ENCODE results near the gene MACROD2.
"Not testable (repeated sequence)": the region's sequence is repeated elsewhere in the genome, so short reads cannot be mapped to it uniquely, and the experiment has no call there.

MACROD2 gene

DNA sequence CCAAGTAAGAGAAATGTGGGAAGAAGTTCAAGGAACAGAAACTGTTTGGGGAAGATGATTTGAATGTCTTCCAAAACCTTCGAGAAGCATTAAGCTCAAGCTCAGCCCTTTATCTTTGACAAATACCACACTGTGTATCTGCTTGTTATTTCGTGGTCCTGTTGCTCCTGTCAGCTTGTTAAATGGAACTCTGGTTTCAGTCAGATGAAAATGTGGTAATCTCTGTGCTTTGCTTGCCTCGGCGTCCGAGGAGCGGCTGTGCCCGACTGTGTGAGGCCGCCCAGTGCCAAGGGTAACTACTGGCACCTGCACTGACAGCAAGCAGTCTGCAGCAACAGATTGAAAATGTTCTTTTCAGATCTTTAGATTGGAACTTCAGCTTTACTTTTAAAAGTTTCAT, 920.0 kb downstream of the MACROD2 start:
- no peak for DNase-seq (ENCODE audit: low read depth)

DNA sequence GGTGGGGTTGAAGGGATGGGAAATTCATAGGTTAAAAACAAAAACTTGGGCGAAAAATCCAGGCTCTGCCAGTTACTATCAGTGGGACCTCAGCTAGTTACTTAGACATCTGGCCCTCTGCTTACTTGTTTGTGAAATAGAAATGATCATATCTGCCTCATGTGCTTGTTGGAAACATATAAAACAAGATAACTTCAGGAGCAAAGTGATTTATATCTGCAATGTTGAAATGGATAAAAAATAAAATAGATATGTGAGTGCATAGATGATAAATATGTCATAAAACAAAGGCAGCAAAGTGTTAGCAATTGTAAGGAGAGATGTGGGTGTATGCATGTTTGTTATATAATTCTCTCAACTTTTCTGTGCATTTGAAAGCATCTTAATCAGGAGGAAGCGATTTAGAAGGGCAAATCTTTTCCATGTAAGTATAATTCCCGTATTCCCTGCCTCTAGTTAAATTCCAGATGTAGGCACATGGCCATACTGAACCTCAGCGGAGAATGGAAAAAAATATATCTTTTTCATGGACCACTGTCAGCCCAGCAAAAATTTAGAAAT, 921.1 kb downstream of the MACROD2 start:
- no peak for DNase-seq (ENCODE audit: low read depth)

DNA sequence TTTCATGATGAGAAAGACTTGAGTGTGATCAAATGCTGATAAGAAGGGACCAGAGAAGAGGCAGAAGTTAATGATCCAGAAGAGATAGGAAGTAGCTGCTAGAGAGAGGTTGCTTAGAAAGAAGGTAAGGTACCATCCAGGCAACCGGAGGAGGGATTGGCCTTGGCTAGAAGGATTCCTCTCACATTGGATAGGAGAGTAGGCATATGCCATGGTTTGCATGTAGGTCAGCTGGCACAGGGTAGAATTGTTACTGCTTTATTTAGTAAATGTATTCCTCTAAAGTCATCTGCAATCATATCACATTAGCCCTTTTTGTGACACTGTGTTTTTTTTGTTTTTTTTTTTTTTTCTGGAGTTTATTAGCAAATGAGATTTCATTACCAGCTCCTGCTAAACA, 923.0 kb downstream of the MACROD2 start:
- DNase-seq (ENCODE audit: low read depth): no peak

DNA sequence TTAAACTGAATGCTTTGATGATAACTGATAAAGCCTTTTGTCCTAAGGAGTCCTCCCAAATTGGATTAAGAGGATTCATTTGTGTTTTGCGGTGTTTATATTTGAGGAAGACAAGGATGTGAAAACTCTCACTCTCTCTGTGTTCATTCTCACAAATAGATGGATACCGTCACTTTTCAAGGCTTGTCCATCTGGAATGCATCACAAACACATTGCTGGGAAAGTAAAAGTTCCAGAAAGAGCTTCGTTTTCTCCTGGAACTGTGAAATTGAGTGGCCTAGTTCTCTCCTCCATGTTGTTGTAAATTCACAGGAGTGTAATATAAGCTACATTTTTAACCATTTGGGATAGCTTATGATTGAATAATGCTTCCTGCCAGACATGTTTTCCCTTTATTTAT, 923.7 kb downstream of the MACROD2 start:
- DNase-seq (ENCODE audit: low read depth): no peak

DNA sequence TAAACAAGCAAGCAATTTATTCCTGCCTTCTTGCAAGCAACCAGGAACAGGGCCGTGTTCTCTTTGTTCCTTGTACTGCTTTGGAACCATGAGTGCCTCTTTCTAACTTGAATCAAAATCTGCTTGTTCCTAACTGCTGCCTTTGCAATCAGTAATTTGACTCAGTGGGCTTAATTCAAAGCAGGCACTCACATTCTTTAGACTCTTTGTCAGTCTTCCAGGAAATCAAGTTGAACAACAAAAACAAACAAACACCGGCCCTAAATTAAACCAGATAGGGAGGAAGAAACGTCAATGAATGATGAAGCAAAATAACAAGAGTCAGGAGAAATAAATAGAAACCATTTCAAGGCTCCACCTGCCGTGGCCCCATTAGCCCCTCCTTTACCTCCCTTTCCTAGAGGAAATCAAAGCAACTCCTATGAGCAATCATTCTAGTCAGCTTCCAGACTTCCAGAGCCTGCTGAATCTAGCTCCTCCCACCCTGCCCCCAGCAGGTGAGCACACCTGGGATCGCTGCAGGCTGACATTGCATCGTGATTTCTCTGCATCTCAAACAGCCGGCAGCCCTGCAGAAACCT, 924.3 kb downstream of the MACROD2 start:
- DNase-seq (ENCODE audit: low read depth): no peak

DNA sequence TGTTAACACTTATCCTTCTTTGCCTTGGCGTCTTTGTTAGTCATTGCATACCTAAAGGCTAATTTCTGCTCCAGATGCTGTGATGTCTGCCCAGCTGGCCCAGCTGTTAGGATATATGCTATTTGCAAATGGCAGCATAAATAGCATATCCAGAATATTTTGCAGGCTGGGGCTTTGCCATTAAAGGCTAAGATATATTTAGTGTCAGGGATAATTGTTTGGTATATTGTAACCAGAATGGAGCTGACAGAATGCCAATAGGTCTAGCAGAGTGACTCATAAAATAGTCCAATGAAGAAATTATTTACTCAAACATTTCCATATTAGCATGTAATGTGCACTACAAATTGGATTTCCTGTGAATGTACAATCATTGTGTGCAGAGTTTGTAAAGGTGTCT, 926.2 kb downstream of the MACROD2 start:
- DNase-seq (ENCODE audit: low read depth): no peak

DNA sequence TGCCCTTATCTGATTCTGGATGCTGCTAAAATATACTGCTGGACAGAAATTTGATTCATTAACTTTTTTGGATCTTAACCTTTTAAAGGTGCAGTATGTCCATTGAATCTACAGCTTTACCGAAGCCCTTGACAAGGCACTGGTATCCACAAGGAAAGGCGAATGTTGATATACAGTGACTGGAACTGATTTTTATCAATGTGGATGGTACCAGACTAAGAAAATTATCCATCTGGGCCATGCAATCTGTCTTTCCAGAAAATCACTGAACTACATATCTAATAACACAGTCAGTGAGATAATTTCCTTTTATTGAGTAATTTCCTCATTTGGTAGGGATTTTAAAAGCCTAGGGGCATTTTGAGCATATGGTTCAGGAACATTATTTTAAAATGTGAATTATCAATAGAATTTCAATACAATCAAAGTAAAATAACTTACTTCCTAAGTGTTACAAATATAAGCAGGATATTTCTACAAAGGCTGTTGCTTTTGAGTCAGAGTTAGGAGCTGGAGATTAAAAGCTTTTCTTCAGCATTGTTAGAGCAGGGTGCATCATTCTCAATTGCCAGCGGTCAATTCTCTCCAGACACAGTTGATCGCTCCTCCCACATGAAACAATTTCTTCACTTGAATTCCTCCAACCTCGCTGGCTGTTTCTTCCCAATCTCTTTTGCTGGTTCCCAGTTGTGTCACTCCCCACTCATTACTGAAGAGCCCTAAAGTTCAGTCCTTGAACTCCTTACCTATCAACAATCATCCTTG, 927.4 kb downstream of the MACROD2 start:
- no peak for DNase-seq (ENCODE audit: low read depth)

DNA sequence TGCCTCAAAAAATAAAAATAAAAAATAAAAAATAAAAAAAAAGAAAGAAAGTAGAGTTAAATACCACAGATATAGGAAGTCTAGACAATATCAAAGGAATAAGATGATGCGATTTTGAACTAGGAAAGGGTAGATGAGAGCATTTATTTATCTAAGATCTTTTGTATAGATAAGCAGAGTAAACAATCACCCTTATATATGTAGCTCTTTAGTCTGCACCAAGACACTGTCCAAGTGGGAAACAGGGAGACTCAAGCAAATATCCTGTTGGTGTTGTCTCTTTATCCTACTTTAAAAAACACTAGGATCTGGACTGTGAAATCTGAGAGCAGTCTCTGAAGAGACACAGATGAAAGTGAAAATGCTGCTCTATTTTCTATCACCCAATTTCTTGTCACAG, 929.1 kb downstream of the MACROD2 start:
- DNase-seq (ENCODE audit: low read depth): no peak

DNA sequence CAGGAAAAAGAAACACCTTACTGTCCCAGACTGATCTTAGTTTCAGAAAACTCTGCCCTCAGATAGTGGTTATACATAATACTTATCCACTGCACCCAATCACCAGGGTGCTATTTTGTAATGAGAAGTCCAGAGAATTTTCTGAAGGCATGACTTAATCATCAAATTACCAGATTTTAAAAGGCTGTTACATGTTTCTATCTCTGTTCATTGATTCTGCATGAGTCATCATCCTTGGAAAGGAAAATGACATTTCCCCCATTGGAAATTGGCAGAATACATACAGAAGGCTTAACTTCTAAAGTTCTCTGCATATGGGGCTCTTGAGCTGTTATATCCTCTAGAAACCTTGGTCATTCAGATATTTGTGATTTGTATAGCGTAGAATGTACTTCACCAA, 930.0 kb downstream of the MACROD2 start:
- no peak for DNase-seq (ENCODE audit: low read depth)

DNA sequence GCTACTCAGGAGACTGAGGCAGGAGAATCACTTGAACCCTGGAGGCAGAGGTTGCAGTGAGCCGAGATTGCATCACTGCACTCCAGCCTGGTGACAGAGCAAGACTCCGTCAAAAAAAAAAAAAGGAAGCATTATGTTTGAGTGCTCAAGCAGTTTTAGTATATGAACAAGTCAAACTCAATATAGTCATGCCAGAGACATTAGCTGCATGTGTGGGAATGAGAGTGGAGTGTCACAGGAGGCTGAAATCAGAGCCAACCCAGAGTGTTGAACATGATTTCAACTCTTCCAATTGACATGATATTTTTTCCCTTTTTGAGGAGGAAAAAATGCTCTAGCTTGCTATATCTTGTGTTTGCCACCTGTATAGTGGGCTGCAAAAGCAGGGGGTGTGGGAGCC, 931.1 kb downstream of the MACROD2 start:
- DNase-seq (ENCODE audit: low read depth): not testable (repeated sequence)

DNA sequence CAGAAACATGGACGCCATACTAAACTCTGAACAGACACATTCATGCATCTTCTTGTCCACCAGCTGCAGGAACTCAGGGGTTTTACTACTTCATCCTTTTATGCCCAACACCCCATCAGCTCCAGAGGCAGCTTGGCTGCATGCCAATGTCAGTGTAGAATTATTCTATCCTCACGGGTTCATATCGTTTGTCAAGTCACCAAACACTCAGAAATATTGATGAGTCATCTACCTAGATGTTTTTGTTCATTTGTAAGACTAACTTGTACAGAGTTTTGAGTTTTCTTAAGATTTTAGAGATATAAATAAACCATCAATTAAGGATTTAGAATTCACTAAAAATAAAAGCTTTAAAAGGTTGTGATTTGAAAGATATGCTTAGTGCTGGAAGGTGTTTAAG, 932.8 kb downstream of the MACROD2 start:
- DNase-seq (ENCODE audit: low read depth): no peak

DNA sequence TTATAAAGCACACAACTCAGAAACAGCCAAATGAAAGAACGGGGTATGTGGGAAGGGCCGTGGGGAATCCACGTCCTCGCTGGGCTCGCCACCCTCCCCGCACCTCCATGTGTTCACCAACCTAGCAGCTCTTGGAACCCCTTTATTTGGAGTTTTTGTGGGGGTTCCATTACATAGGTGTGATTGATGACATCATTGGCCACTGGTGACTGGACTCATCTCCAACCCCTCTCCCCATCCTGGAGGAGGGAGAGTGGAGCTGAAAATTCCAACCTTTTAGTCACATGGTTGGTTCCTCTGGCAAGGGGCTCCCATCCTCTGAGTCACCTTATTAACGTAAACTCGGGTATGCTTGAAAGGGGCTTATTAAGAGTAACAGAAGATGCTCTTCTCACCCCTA, 934.1 kb downstream of the MACROD2 start:
- DNase-seq (ENCODE audit: low read depth): no peak

DNA sequence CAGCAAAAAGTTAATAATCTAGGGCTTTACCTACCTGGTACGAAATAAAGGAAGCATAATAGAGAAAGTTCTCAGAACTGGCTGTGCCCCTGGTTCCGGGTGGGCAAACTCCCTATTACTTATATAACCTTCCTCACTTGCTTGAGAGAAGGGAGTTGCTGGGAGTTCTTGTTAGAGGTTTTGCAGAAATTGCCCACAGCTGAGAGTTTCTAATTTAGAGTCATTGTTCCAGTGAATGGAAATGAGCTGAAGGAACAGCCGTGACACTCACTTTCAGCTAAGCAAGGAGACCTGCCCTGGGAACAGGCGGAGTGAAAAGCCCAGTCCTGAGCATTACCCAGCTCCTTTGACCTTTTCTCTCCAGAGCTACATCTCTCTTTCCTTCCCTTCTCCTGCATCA, 936.7 kb downstream of the MACROD2 start:
- no peak for DNase-seq (ENCODE audit: low read depth)

DNA sequence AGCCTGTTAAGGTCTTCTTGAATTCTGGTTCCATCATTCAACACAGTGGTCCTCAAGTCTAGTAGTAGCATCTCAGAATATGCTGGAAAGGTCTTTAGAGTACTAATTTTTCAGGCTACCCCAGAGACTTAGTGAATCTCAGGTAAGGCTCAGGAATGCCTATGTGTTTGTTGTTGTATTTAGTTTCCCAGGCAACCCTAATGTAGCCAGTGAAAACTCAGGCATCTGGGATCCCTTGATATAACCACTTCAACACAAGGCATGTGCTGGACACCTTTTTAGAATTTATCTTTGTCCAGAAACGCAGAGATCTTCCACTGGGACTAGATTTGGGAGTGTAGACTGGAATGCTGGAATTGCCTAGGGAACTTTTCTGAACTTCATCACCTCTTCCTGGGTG, 940.0 kb downstream of the MACROD2 start:
- DNase-seq (ENCODE audit: low read depth): no peak

DNA sequence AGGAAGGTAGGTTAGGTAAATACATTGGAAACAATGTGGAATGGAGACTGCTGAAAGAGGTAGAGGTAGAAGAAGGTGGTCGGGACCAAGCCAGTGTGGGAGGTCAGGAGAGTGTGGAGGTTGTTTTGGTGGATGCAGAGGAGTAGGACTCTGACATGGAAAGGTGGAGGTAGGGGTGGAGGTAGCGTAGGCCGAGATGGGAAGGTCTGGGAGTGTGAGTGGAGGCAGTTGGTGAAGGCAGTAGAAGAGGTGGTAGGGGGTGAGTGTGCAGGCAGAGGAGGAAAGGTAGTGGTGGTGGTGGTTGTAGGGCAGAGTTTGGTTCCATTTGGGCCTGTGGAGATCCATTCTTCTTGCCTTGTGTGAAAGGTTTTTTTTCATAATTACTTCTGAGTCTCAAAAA, 941.7 kb downstream of the MACROD2 start:
- no peak for DNase-seq (ENCODE audit: low read depth)

DNA sequence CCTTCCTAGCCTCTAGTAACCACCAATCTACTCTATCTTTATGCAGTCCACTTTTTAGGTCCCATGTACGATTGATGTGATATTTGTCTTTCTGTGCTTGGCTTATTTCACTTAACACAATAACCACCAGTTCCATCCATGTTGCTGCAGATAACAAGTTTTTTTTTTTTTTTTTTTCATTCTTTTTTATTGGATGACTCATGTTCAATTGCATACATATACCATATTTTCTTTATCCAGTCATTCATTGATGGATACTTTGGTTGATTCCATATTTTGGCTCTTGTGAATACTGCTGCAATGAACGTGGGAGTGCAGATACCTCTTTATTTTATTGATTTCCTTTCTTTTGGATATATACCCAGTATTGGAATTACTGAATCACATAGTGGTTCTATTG, 942.5 kb downstream of the MACROD2 start:
- no peak for DNase-seq (ENCODE audit: low read depth)

DNA sequence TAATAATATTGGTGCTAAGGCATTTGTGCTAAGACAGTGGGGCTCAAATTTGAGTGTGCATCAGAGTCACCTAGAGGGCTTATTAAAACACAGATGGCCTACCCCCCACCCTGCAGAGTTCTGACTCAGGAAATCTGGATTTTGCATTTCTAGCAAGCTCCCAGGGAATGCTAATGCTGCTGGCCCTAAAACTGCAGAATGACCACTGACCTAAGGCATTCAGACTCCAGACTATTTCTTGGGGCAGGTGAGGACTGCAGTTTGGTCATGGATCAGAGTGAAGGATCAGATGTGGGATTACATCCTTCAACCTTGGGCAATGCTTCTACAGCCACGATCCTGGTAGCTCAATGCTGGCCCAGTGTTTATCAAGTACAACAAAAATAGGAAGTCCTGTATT, 952.2 kb downstream of the MACROD2 start:
- DNase-seq (ENCODE audit: low read depth): no peak

DNA sequence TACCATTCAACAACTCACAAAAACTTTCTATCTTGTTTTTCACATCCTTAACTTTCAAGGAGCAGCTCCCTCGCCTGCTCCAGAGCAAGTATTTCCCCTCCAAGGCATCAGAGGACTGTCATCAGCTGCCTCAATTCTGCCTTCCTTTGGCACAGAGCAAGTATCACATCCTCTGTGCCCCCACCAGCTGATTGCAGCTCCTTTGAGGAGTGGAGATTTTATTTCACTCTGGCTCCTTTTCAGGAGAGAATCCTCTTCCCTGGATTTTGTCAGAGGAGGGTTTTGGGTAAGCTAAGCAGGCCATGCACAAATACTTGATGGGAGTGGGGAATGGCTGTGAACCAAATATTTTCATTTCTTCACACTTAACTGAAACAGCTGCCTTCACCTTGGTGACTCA, 952.6 kb downstream of the MACROD2 start:
- no peak for DNase-seq (ENCODE audit: low read depth)

DNA sequence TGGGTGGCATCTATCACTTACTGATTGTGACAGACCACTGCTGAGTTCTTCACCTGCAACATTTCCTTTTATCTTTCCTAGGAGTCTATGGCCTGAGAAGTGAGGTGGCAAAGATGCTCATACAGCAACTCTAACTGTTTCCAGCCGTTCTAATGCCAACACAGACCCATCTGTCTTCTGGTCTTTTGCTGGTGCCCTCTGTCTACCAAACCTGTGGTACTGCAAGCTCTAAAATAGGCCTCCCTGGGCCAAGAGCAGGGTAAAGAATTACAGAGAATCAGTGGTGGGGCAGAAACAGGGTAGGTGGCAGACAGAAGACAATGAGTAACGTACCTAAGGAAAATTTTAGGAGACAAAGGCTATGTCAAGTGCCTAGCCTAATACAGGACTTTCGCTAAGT, 953.1 kb downstream of the MACROD2 start:
- DNase-seq (ENCODE audit: low read depth): no peak

DNA sequence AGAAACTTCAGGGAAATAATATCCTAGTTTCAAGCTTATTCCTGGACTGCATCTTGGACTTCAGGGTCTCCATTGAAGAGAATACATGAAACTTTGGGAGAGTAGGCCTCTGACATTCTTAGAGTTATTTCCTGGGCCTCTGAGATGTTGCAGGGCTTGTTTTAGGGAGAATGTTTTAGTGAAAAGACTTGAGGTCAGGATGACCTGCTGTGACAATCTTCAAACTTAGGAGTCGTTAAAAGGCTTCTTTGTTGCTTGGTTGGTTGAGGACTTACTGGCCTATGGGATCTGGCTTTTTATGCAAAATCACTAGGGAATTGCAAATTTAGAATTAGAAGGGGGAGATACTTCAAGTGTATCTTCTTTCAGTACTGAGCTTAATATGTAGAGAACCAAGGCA, 955.3 kb downstream of the MACROD2 start:
- no peak for DNase-seq (ENCODE audit: low read depth)

DNA sequence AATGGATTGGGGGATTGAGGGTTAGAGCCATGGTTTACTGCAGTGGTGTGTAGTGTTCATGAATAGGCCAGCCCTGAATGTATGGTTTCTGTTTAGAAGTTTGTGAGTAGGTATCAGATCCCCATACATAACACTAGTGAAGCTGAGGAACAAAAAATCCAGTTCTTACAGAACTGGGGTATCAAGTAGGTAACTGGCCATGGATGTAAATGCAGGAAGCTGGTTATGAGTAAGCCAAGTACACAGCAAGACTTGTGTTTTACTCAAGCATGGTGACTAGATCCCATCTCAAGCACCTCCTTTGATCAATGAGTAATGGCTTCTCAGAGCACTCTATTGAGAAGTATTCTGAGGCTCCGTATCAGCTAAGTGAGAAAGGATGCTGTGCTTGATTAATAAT, 955.8 kb downstream of the MACROD2 start:
- no peak for DNase-seq (ENCODE audit: low read depth)

DNA sequence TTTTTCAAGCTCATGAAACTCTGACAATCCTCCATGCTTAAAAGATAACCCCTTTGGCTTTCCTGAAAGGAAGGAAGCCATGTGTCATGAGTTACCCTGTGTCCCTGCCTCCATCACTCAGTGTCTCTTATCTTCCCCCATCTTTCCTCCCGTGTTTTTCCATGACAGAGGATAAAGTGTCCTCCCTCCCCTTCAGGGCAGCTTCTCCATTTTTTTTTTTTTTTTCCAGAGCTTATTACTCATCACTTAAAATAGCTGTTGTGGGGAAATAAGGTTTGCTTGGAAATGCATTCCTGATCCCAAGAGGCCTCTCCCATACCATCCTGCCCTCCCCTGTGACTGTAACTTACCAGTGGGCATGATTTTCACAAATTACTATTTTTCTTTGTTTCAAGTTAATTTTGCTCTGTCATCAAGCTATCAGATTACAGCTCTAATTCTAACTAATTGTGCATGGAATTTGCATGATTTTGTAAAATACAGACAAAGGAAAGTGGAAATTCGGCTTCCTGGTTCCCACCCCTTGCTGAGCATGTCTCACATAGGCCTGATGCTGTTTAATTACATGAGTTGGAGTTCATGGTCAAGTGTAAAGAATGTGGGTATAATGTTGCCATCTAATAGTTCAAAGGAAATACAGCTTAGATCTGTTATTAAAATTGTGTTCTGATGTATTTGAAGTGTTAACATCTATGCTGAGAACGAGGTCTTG, 956.5 kb downstream of the MACROD2 start:
- no peak for DNase-seq (ENCODE audit: low read depth)

DNA sequence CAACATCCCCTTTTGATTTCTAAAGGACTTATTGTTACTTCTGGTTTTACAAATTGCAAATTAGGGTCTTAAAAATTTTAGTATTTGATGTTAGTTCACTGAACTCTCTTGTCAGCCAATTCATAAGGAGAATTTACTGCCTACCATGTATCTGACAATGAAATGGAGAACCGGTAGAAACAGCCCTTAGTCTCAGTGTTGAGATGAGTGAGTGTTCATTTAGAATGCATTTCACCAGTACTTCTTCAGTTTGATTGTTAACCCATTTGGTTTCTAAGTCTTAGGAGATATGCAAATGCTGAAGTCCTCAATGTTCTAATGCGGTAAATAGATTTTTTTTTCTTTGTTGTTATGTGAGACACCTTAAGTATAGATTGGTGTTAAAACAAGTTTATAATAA, 958.4 kb downstream of the MACROD2 start:
- DNase-seq (ENCODE audit: low read depth): no peak

Measured in stimulated activated CD8-positive, alpha-beta memory T cell treated with anti-CD3 and anti-CD28 coated beads, Interleukin-12 subunit alpha, Interleukin-12 subunit beta, amount 100 ng/mL, for 1 hour (primary cell).